Neural cell (in vitro differentiated cells): Measurements from ENCODE around the gene ATP1B1. TPM values are rescaled to one million over a fixed set of nuclear protein-coding genes. Genes with fewer than 3 reads are reported as not detected.

Experiments used
- H2AFZ ChIP-seq: fragments of 200-600, 300-800 bp; sonication (generic), shearing (Covaris generic); 2 replicates; pipeline ENCODE4 v1.6.0; 2014; ENCODE audit warnings: low read depth, mild to moderate bottlenecking, antibody characterized with exemption, low read length, moderate library complexity
- H3F3A ChIP-seq: fragments of 200-600 bp; shearing (Covaris generic); 2 replicates; pipeline ENCODE4 v1.6.1; 2016; ENCODE audit warnings: mild to moderate bottlenecking, moderate library complexity, mixed read lengths, antibody characterized with exemption, low read length; ENCODE audit not compliant: insufficient read depth, poor library complexity, severe bottlenecking
- H3K27ac ChIP-seq: fragments of 200-600, 300-800 bp; sonication (generic), shearing (Covaris generic); 2 replicates; pipeline ENCODE4 v1.5.1; 2014; ENCODE audit warnings: mild to moderate bottlenecking, low read length, moderate library complexity
- H3K27me3 ChIP-seq: fragments of 300-800, 200-600 bp; sonication (generic), shearing (Covaris generic); 2 replicates; pipeline ENCODE4 v1.6.0; 2014; ENCODE audit warnings: mild to moderate bottlenecking, low read depth, low read length, moderate library complexity; ENCODE audit not compliant: insufficient read depth
- H3K36me3 ChIP-seq: fragments of 300-800, 200-600 bp; sonication (generic), shearing (Covaris generic); 2 replicates; pipeline ENCODE4 v1.5.1; 2014; ENCODE audit warnings: mild to moderate bottlenecking, antibody characterized with exemption, low read length, moderate library complexity; ENCODE audit not compliant: insufficient read depth
- H3K4me2 ChIP-seq: fragments of 300-800, 200-600 bp; sonication (generic), shearing (Covaris generic); 2 replicates; pipeline ENCODE4 v1.6.0; 2014; ENCODE audit warnings: mild to moderate bottlenecking, low read length
- H3K4me3 ChIP-seq: fragments of 300-800, 200-600 bp; sonication (generic), shearing (Covaris generic); 2 replicates; pipeline ENCODE4 v1.5.1; 2014; ENCODE audit warnings: mild to moderate bottlenecking, low read length, moderate library complexity
- H3K79me2 ChIP-seq: fragments of 200-600 bp; shearing (Covaris generic); replicated peaks from 2 replicates; pipeline ENCODE4 v1.6.0; 2014; ENCODE audit warnings: mild to moderate bottlenecking, low read length, moderate library complexity; ENCODE audit not compliant: insufficient read depth
- H3K9ac ChIP-seq: fragments of 300-800, 200-600 bp; sonication (generic), shearing (Covaris generic); 2 replicates; pipeline ENCODE4 v1.6.1; 2016; ENCODE audit warnings: mild to moderate bottlenecking, low read length, mixed read lengths
- H3K9me2 ChIP-seq: fragments of 200-600 bp; shearing (Covaris generic); 2 replicates; pipeline ENCODE4 v1.6.1; 2016; ENCODE audit warnings: mild to moderate bottlenecking, low read length, mixed read lengths; ENCODE audit not compliant: insufficient read depth
- H3K9me3 ChIP-seq: fragments of 200-600, 300-800 bp; sonication (generic), shearing (Covaris generic); 2 replicates; pipeline ENCODE4 v1.6.1; 2016; ENCODE audit warnings: mild to moderate bottlenecking, mixed run types, low read length, moderate library complexity, mixed read lengths
- H4K20me1 ChIP-seq: fragments of 200-600 bp; shearing (Covaris generic); 2 replicates; pipeline ENCODE4 v1.6.1; 2016; ENCODE audit warnings: mild to moderate bottlenecking, mixed run types; ENCODE audit not compliant: insufficient read depth
- EP300 ChIP-seq: fragments of 450-650 bp; conservative IDR thresholded peaks from 2 replicates; pipeline ENCODE4 v1.6.1; 2014; ENCODE audit warnings: antibody characterized with exemption, mild to moderate bottlenecking, moderate library complexity; ENCODE audit not compliant: poor library complexity, severe bottlenecking
- EZH2 ChIP-seq: fragments of 200-600, 300-800 bp; shearing (Covaris generic), sonication (generic); IDR thresholded peaks from 2 replicates; pipeline ENCODE4 v1.6.1; 2014; ENCODE audit warnings: antibody characterized with exemption, low read length, borderline replicate concordance, mild to moderate bottlenecking; ENCODE audit not compliant: insufficient read depth, poor library complexity, severe bottlenecking
- MXI1 ChIP-seq: fragments of 450-650 bp; conservative IDR thresholded peaks from 2 replicates; pipeline ENCODE4 v1.6.1; 2014; ENCODE audit warnings: antibody characterized with exemption, mild to moderate bottlenecking; ENCODE audit not compliant: poor library complexity, severe bottlenecking
- POLR2AphosphoS5 ChIP-seq: IDR thresholded peaks from 2 replicates; pipeline ENCODE4 v1.6.1; 2012
- RAD21 ChIP-seq: fragments of 450-650 bp; conservative IDR thresholded peaks from 2 replicates; pipeline ENCODE4 v1.6.1; 2014; ENCODE audit warnings: antibody characterized with exemption, mild to moderate bottlenecking, moderate library complexity
- SMC3 ChIP-seq: fragments of 450-650 bp; conservative IDR thresholded peaks from 2 replicates; pipeline ENCODE4 v1.6.1; 2014; ENCODE audit warnings: antibody characterized with exemption, mild to moderate bottlenecking, moderate library complexity; ENCODE audit not compliant: poor library complexity
- TAF1 ChIP-seq: IDR thresholded peaks from 2 replicates; pipeline ENCODE4 v1.6.1; 2012; ENCODE audit warnings: low read depth
- polyA minus RNA-seq: library from RNA; depleted of rRNA, polyadenylated mRNA; stranded (reverse); fragments of >200 nt; gene quantifications from 2 replicates; pipeline ENCODE4 v1.2.3, GENCODE V29; 2014
- polyA plus RNA-seq: library from polyadenylated mRNA; depleted of rRNA; stranded (reverse); fragments of >200 nt; gene quantifications from 2 replicates; pipeline ENCODE4 v1.2.3, GENCODE V29; 2014
- TF ChIP-seq, protein P1 (sequence below): fragments of 450-650 bp; IDR thresholded peaks from 2 replicates; pipeline ENCODE4 v1.5.1; 2014; ENCODE audit warnings: antibody characterized with exemption, mild to moderate bottlenecking, moderate library complexity; ENCODE audit not compliant: poor library complexity, severe bottlenecking
- TF ChIP-seq, protein P2 (sequence below): IDR thresholded peaks from 2 replicates; pipeline ENCODE4 v1.6.1; 2012; ENCODE audit warnings: borderline replicate concordance

Gene ATP1B1
- 98.8 and 114 TPM in 2 replicates for polyA plus RNA-seq
- 107 and 119 TPM in 2 replicates for polyA minus RNA-seq

DNA sequence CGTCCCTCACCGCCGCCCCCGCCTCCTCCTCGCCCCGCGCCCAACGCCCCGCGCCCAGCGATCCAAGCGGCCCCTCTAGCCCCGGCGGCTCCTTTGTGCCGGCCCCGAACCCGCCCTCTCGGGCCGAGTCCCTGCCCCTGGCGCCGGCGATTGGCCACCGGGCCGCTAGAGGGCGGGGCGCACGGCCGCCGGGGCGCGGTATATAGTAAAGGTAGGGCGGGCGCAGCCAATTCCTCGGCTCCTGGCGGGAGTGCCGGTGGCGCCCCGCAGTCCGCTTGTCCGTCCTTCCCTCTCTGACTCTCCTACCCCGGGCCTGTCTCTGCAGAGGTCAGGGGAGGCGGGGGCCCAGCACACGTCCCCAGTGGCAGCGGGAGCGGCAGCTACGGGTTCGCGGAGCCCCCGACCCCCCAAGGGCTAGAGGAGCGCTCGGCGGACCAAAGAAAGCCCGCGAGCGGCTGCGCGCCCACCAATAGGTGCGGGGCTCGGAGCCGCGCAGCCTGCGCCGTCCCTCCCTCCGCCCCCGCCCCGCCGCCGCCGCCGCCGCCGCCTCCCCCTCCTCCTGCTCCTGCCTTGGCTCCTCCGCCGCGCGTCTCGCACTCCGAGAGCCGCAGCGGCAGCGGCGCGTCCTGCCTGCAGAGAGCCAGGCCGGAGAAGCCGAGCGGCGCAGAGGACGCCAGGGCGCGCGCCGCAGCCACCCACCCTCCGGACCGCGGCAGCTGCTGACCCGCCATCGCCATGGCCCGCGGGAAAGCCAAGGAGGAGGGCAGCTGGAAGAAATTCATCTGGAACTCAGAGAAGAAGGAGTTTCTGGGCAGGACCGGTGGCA is at the start of gene ATP1B1:
ATP1B1 (plus strand) TSS at position 596 of the 826 bp plus-strand sequence; CDS start at position 736, 140 bp downstream.
- peak within 1 kb of the TSS; percentile 96 for H3K9ac ChIP-seq
- H4K20me1 ChIP-seq = no peaks in the 10 kb centered on the region
- H3K27ac ChIP-seq = peak within 1 kb of the TSS; percentile 93
- peaks cover 46% of the 10 kb centered on the region for H3K79me2 ChIP-seq
- H2AFZ ChIP-seq = peak within 1 kb of the TSS; percentile 88
- H3K36me3 ChIP-seq = no peaks in the 10 kb centered on the region
- no peaks in the 10 kb centered on the region for H3K9me3 ChIP-seq
- peak within 1 kb of the TSS; percentile 92 for H3K4me3 ChIP-seq
- no peaks in the 10 kb centered on the region for H3K9me2 ChIP-seq
- no peaks in the 10 kb centered on the region for H3K27me3 ChIP-seq
- H3F3A ChIP-seq = no peaks in the 10 kb centered on the region
- no peak for TF ChIP-seq TAF1
- no peak for TF ChIP-seq EZH2
- TF ChIP-seq RAD21 = peak; percentile 39
- TF ChIP-seq EP300 = peak; percentile 72
- TF ChIP-seq, protein P1, sequence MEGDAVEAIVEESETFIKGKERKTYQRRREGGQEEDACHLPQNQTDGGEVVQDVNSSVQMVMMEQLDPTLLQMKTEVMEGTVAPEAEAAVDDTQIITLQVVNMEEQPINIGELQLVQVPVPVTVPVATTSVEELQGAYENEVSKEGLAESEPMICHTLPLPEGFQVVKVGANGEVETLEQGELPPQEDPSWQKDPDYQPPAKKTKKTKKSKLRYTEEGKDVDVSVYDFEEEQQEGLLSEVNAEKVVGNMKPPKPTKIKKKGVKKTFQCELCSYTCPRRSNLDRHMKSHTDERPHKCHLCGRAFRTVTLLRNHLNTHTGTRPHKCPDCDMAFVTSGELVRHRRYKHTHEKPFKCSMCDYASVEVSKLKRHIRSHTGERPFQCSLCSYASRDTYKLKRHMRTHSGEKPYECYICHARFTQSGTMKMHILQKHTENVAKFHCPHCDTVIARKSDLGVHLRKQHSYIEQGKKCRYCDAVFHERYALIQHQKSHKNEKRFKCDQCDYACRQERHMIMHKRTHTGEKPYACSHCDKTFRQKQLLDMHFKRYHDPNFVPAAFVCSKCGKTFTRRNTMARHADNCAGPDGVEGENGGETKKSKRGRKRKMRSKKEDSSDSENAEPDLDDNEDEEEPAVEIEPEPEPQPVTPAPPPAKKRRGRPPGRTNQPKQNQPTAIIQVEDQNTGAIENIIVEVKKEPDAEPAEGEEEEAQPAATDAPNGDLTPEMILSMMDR = peak; percentile 54
- TF ChIP-seq, protein P2, sequence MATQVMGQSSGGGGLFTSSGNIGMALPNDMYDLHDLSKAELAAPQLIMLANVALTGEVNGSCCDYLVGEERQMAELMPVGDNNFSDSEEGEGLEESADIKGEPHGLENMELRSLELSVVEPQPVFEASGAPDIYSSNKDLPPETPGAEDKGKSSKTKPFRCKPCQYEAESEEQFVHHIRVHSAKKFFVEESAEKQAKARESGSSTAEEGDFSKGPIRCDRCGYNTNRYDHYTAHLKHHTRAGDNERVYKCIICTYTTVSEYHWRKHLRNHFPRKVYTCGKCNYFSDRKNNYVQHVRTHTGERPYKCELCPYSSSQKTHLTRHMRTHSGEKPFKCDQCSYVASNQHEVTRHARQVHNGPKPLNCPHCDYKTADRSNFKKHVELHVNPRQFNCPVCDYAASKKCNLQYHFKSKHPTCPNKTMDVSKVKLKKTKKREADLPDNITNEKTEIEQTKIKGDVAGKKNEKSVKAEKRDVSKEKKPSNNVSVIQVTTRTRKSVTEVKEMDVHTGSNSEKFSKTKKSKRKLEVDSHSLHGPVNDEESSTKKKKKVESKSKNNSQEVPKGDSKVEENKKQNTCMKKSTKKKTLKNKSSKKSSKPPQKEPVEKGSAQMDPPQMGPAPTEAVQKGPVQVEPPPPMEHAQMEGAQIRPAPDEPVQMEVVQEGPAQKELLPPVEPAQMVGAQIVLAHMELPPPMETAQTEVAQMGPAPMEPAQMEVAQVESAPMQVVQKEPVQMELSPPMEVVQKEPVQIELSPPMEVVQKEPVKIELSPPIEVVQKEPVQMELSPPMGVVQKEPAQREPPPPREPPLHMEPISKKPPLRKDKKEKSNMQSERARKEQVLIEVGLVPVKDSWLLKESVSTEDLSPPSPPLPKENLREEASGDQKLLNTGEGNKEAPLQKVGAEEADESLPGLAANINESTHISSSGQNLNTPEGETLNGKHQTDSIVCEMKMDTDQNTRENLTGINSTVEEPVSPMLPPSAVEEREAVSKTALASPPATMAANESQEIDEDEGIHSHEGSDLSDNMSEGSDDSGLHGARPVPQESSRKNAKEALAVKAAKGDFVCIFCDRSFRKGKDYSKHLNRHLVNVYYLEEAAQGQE = peak; percentile 72
- TF ChIP-seq SMC3 = no peak
- TF ChIP-seq MXI1 = peak; percentile 40
- TF ChIP-seq POLR2AphosphoS5 = peak; percentile 82
- peak within 1 kb of the TSS; percentile 99 for H3K4me2 ChIP-seq

DNA sequence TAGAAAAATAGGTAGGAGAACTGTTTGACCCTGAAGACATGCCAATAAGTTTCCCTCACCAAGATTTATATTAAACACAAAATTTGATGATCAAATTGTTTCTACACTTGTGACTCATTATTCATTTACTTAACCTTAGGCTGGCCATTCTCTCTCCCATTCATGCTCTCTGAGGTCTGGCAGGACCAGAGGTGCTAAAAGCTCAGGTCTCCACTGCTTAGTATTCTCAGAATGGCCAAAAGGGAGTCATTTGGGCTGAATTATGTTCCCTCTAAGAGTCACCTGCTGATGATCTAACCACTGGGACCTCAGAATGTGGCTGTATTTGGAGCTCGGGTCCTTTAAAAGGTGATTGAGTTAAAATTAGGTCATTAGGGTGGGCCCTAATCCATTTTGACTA is 47.1 kb upstream of the ATP1B1 start:
- H3K4me2 ChIP-seq = no peak overlapping the region
- H2AFZ ChIP-seq = no peak overlapping the region
- H3K4me3 ChIP-seq = no peak overlapping the region
- H3K79me2 ChIP-seq = no peaks in the 10 kb centered on the region
- no peaks in the 10 kb centered on the region for H4K20me1 ChIP-seq
- H3K36me3 ChIP-seq = no peaks in the 10 kb centered on the region
- TF ChIP-seq EP300 = no peak
- TF ChIP-seq, protein P1 = no peak
- H3K9me2 ChIP-seq = no peaks in the 10 kb centered on the region
- no peak overlapping the region for H3K9ac ChIP-seq
- H3K27me3 ChIP-seq = no peaks in the 10 kb centered on the region
- no peaks in the 10 kb centered on the region for H3K9me3 ChIP-seq
- no peaks in the 10 kb centered on the region for H3F3A ChIP-seq
- H3K27ac ChIP-seq = no peak overlapping the region
